Right lobe of liver (tissue), 6 donors: Measurements from ENCODE around the gene ERC2. TPM values are rescaled to one million over a fixed set of nuclear protein-coding genes. Genes with fewer than 3 reads are reported as not detected.

Experiments
- ATAC-seq, 4 donors: fragments of 200-7000 bp; cut with Tn5 transposase; one replicate each; pipeline ENCODE4 v1.9.1; 2020; ENCODE audit warnings: mild to moderate bottlenecking in 4 of 4, moderate library complexity in 4 of 4
- DNase-seq, 3 donors: peaks; one replicate each; pipeline ENCODE4 v3.0.0-alpha.2; 2020
- H3K27ac ChIP-seq, 3 donors: fragments of 200-600 bp; one replicate each; pipeline ENCODE4 v1.8.0; 2022
- H3K27me3 ChIP-seq, 2 donors: fragments of 200-600 bp; one replicate each; pipeline ENCODE4 v1.8.0; 2022
- H3K36me3 ChIP-seq, 4 donors: fragments of 200-600 bp; sonication (generic) in 1 of 4; one replicate each; pipeline versions ENCODE4 v1.5.1 to v1.8.0; 2017 to 2022; ENCODE audit warnings: control low read depth in 1 of 4
- H3K4me1 ChIP-seq, 4 donors: fragments of 200-600 bp; sonication (generic) in 1 of 4; one replicate each; pipeline versions ENCODE4 v1.5.1 to v1.8.0; 2017 to 2022; ENCODE audit warnings: control low read depth in 1 of 4
- H3K4me3 ChIP-seq, 3 donors: fragments of 200-600 bp; one replicate each; pipeline ENCODE4 v1.8.0; 2022
- H3K9me3 ChIP-seq, 4 donors: fragments of 200-600 bp; sonication (generic) in 1 of 4; one replicate each; pipeline versions ENCODE4 v1.5.1 to v1.8.0; 2017 to 2022; ENCODE audit warnings: control low read depth in 1 of 4
- CTCF ChIP-seq, 4 donors: fragments of 200-600 bp in 3 of 4; fragments of 450-650 bp in 1 of 4; IDR thresholded peaks; one replicate each; pipeline versions ENCODE4 v1.5.1 to v1.8.0; 2016 to 2022; ENCODE audit warnings: antibody characterized with exemption in 4 of 4, mild to moderate bottlenecking in 2 of 4
- POLR2A ChIP-seq: fragments of 450-650 bp; IDR thresholded peaks from one replicate; pipeline ENCODE4 v1.6.1; 2017; ENCODE audit warnings: antibody characterized with exemption, mild to moderate bottlenecking
- WGBS: methylation state at CpG from one replicate; pipeline ENCODE4 v1.1.6; 2018; ENCODE audit warnings: low coverage, low lambda C conversion rate; ENCODE audit not compliant: insufficient coverage; ENCODE audit errors: missing lambda C conversion rate; 5-methylcytosine and 5-hydroxymethylcytosine counted together
- intact Hi-C, 2 donors: fragments of 100-400 bp; cut with DNase I; formaldehyde crosslinking; loops; one replicate each; pipeline versions ENCODE4 v1.11.2 to v1.14.1; 2022
- total RNA-seq, 6 experiments: library from RNA; depleted of rRNA in 2 of 6; stranded (reverse); fragments of >200 nt in 2 of 6; fragmentation: NEBNext Ultra II Directional in 3 of 6; extraction: Animal tissue kit (Norgen Biotek cat#: 25700) in 3 of 6; gene quantifications; one replicate each; pipeline versions ENCODE4 v1.1.0 to v1.2.4, GENCODE V29; 2016 to 2023
- donor health status: DM: no; HTN: yes; CAD: no.
- donor health status: DM: no; HTN: no; CAD: no.
- donor health status: DM: no; HTN: no; CAD: no.
- donor health status: DM: no; HTN: yes; CAD: no.
- donor health status: DM: no; HTN: yes; CAD: no.

ERC2 gene
- total RNA-seq, 6 experiments from 2014 or later = not detected

- WGBS = 67% methylated on average over 12 of the region's 14 CpGs
- intact Hi-C loops = no loop called here
- no peak for ATAC-seq
These were observed 565.9 kb downstream of the ERC2 start for GRCh38 chr3:55902221-55902900.

GRCh38 chr3:55899887-55900286 lies 568.4 kb downstream of the ERC2 start:
- no peaks in the 10 kb centered on the region for H3K9me3 ChIP-seq
- DNase-seq = peak in 1 of 3 donors; percentile 27
- no peak overlapping the region for H3K4me3 ChIP-seq
- intact Hi-C loops = loop anchor here in 1 of 2 donors (10.0 kb wide), 1 partner anchor 415 kb away; the partner anchor contains the start of gene WNT5A
- 53% methylated on average over 3 of the region's 3 CpGs for WGBS
- peaks cover 0 to 2% (median 0%) of the 10 kb centered on the region in 4 donors for H3K4me1 ChIP-seq
- no peaks in the 10 kb centered on the region for H3K27me3 ChIP-seq
- ATAC-seq = peak; percentile 40 to 55 (median 48)
- TF ChIP-seq CTCF (IDR thresholded peaks at IDR 0.05) (peak; percentile 27 to 43 (median 36)), POLR2A (no peak)
- no peaks in the 10 kb centered on the region for H3K36me3 ChIP-seq
- no peak overlapping the region for H3K27ac ChIP-seq

More at GRCh38 chr3:55902221-55902900, 565.9 kb downstream of the ERC2 start:
- TF ChIP-seq CTCF (IDR thresholded peaks at IDR 0.05) (no peak), POLR2A (no peak)
- no peak for DNase-seq
- Histone ChIP-seq H3K4me1 (peaks cover 0 to 2% (median 0%) of the 10 kb centered on the region in 4 donors), H3K4me3 (no peak overlapping the region), H3K27me3 (no peaks in the 10 kb centered on the region), H3K36me3 (no peaks in the 10 kb centered on the region), H3K9me3 (no peaks in the 10 kb centered on the region), H3K27ac (no peak overlapping the region)

GRCh38 chr3:55897573-55898224 lies 570.6 kb downstream of the ERC2 start:
- DNase-seq (no peak), ATAC-seq (peak in 1 of 4 donors; percentile 41)
- Histone ChIP-seq H3K27me3 (no peaks in the 10 kb centered on the region), H3K9me3 (no peaks in the 10 kb centered on the region), H3K4me1 (peaks cover 0 to 2% (median 0%) of the 10 kb centered on the region in 4 donors), H3K36me3 (no peaks in the 10 kb centered on the region), H3K27ac (no peak overlapping the region), H3K4me3 (no peak overlapping the region)
- intact Hi-C loops = loop anchor here in 1 of 2 donors (10.0 kb wide), 1 partner anchor 413 kb away; the partner anchor contains the start of gene WNT5A
- 39% methylated on average over 4 of the region's 4 CpGs for WGBS
- TF ChIP-seq POLR2A (no peak), CTCF (IDR thresholded peaks at IDR 0.05) (peak in 2 of 4 donors; percentile 23 to 30)

GRCh38 chr3:55895897-55896566 lies 572.2 kb downstream of the ERC2 start:
- intact Hi-C loops = loop anchor here in 1 of 2 donors (10.0 kb wide), 1 partner anchor 411 kb away; the partner anchor contains the start of gene WNT5A
- DNase-seq (no peak), ATAC-seq (no peak)
- Histone ChIP-seq H3K4me3 (no peak overlapping the region), H3K4me1 (no peaks in the 10 kb centered on the region), H3K27me3 (no peaks in the 10 kb centered on the region), H3K9me3 (no peaks in the 10 kb centered on the region), H3K27ac (no peak overlapping the region), H3K36me3 (no peaks in the 10 kb centered on the region)
- WGBS = 52% methylated on average over 4 of the region's 5 CpGs
- no peak for TF ChIP-seq CTCF (IDR thresholded peaks at IDR 0.05)
- TF ChIP-seq POLR2A = no peak
